Psoas muscle (tissue), 8 donors: ENCODE results near the gene TBRG4. TPM values are rescaled to one million over a fixed set of nuclear protein-coding genes. Genes with fewer than 3 reads are reported as not detected.
A peak's percentile ranks its signal among the peaks of the same experiment; 100 is the strongest.

Source experiments
- ATAC-seq, 4 donors: fragments of 200-7000 bp; cut with Tn5 transposase; one replicate each; pipeline ENCODE4 v1.9.1; 2020; ENCODE audit warnings: moderate library complexity in 3 of 4, mild to moderate bottlenecking in 2 of 4
- DNase-seq, 2 donors: peaks; one replicate each; pipeline ENCODE4 v3.0.0-alpha.2; 2020
- H3K27ac ChIP-seq: fragments of 200-600 bp; one replicate; pipeline ENCODE4 v1.8.0; 2022
- H3K27me3 ChIP-seq, 3 donors: fragments of 200-600 bp in 1 of 3; one replicate each; pipeline versions ENCODE4 v1.6.1 to v1.8.0; 2013 to 2022; ENCODE audit warnings: low read length in 2 of 3, mild to moderate bottlenecking in 2 of 3, moderate library complexity in 1 of 3; ENCODE audit not compliant: insufficient read depth in 3 of 3
- H3K36me3 ChIP-seq, 2 donors: fragments of 200-600 bp in 1 of 2; one replicate each; pipeline versions ENCODE4 v1.6.1 to v1.8.0; 2013 to 2022; ENCODE audit warnings: low read depth in 1 of 2, mild to moderate bottlenecking in 1 of 2, moderate library complexity in 1 of 2; ENCODE audit not compliant: insufficient read depth in 1 of 2
- H3K4me1 ChIP-seq: fragments of 200-600 bp; one replicate; pipeline ENCODE4 v1.8.0; 2022
- H3K4me3 ChIP-seq: fragments of 200-600 bp; one replicate; pipeline ENCODE4 v1.8.0; 2022; ENCODE audit warnings: mild to moderate bottlenecking
- H3K9me3 ChIP-seq: fragments of 200-600 bp; one replicate; pipeline ENCODE4 v1.8.0; 2022
- CTCF ChIP-seq: fragments of 200-600 bp; IDR thresholded peaks from one replicate; pipeline ENCODE4 v1.8.0; 2022; ENCODE audit warnings: antibody characterized with exemption
- WGBS, 3 donors: extraction: QIAGEN DNeasy Blood & Tissue Kit; methylation state at CpG; one replicate each; pipeline versions ENCODE4 v1.1.6 to v1.1.7; 2013; 5-methylcytosine and 5-hydroxymethylcytosine counted together
- intact Hi-C, 2 donors: fragments of 100-400 bp; cut with DNase I; formaldehyde crosslinking; loops; one replicate each; pipeline versions ENCODE4 v1.11.0 to v1.14.2; 2022
- polyA plus RNA-seq, 3 donors: library from polyadenylated mRNA; stranded (reverse); fragments of 200-250 nt; gene quantifications; one replicate each; pipeline ENCODE4 v1.2.3, GENCODE V29; 2013
- total RNA-seq, 4 donors: library from RNA; stranded (reverse); fragmentation: NEBNext Ultra II Directional in 2 of 4; extraction: Animal tissue kit (Norgen Biotek cat#: 25700) in 2 of 4; gene quantifications; one replicate each; pipeline versions ENCODE4 v1.2.1 to v1.2.4, GENCODE V29; 2021 to 2023
- donor health status: healthy with polysubstance abuse.
- donor health status: DM: no; HTN: no; CAD: no; lungs with moderate emphysema.
- donor health status: Bipolar disorder and iron deficiency.
- donor health status: healthy.
- donor health status: DM: yes; HTN: yes; CAD: no.
- donor health status: DM: no; HTN: no; CAD: no.
- donor health status: DM: no; HTN: no; CAD: no.
- donor health status: DM: yes; HTN: yes; CAD: no.

The TBRG4 gene
- total and polyA plus RNA-seq, 7 donors, result 70.9 to 195 (median 91.6) TPM

DNA sequence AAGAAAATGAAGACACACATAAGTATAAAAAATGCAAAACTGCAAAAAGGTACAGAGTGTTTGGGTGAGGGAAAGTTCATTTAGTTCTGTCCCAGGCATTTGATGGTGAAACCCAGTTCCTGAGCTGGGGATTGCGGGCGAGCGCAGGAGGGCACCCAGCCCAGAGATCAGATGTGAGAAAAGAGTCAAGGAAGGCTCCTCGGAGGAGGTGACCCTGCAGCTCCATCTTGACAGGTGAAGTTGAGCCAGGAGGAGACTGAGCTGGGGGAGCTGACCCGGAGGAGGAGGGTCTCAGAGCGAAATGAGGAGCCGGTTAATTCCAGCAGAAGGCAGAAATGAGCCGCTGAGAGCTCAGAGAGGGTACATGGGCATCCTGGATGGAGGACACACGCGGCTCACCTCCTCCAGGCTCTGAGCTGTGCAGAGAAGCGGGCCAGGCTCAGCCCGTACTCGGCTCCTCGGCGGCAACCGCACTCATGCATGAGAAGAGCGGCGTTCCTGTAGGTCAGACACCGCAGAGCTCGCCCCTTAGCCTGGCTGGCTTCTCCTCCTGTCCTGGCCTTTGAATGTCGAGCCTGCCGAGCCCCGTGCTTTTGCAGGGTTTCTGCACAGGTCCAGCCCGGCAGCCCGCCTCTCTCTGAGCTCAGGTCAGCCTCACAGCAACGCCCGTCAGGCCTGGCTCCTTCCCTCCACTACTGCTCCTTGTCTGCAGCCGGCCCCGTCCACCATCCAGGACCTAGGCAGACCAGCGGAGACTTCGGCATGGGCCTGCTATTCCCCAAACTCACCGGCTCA lies 36.6 kb upstream of the TBRG4 start:
- DNase-seq (peak in 1 of 2 donors; percentile 32), ATAC-seq (peak in 1 of 4 donors; percentile 45)
- Histone ChIP-seq H3K27ac (no peak overlapping the region), H3K4me1 (no peaks in the 10 kb centered on the region), H3K27me3 (peaks cover 0 to 8% (median 3%) of the 10 kb centered on the region in 3 donors), H3K9me3 (no peaks in the 10 kb centered on the region), H3K4me3 (no peak overlapping the region), H3K36me3 (no peaks in the 10 kb centered on the region)
- intact Hi-C loops, result no loop called here
- no peak for TF ChIP-seq CTCF
- WGBS, 3 donors, result 48 to 60% (median 52%) methylated on average over 31 to 32 of the region's 32 CpGs

GRCh38 chr7:45146531-45147379 lies 35.3 kb upstream of the TBRG4 start:
- Histone ChIP-seq H3K9me3 (no peaks in the 10 kb centered on the region), H3K27me3 (peaks cover 0 to 8% (median 3%) of the 10 kb centered on the region in 3 donors), H3K4me3 (no peak overlapping the region), H3K27ac (no peak overlapping the region), H3K4me1 (no peaks in the 10 kb centered on the region), H3K36me3 (no peaks in the 10 kb centered on the region)
- ATAC-seq, result no peak
- DNase-seq, result peak in 1 of 2 donors; percentile 36
- no peak for TF ChIP-seq CTCF
- intact Hi-C loops, result no loop called here
- 72 to 82% (median 79%) methylated on average over 19 of the region's 19 CpGs for WGBS, 3 donors

DNA sequence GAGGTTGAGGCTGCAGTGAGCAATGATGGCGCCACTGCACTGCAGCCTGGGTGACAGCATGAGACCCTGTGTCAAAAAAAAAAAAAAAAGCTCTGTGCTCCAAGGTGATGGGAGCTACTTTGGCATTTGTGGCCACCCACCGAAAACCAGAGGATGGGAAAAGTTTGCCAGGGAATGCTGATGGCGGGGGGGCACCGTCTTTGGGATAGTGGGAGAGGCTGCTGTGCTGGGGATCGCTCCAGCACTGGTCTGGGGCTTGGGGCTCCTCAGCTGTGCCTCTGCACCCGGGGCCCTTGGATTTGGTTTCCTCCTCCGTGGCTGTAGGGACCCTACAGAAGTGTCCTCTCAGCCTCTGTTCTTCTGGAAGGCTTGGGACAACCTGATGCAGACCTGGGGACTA lies 34.4 kb upstream of the TBRG4 start:
- no peak overlapping the region for H3K4me3 ChIP-seq
- H3K27me3 ChIP-seq, result peaks cover 0 to 8% (median 3%) of the 10 kb centered on the region in 3 donors
- 75 to 86% (median 79%) methylated on average over 7 of the region's 7 CpGs for WGBS, 3 donors
- no peak overlapping the region for H3K27ac ChIP-seq
- H3K9me3 ChIP-seq, result no peaks in the 10 kb centered on the region
- TF ChIP-seq CTCF, result no peak
- ATAC-seq (no peak), DNase-seq (peak in 1 of 2 donors; percentile 21)
- intact Hi-C loops, result no loop called here
- H3K36me3 ChIP-seq, result no peaks in the 10 kb centered on the region
- H3K4me1 ChIP-seq, result no peaks in the 10 kb centered on the region

DNA sequence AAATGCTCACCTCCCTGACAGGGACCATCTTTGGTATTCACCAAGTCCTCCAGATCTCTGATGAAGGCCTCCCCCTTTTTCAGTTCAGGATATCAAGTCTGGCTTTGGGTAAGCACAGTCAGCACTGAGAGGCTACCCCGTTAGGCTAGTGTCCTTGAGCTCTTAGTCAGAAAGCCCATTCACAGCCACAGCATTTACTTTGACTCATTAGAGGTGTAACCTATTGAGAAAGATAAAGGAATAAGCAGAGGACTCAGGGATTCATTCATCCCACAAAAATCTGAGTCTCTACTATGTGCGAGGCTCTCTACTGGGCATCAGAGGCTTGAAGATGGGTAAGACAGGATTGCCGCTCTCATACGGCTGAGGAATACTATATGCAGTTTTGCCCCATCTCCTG lies 32.1 kb upstream of the TBRG4 start:
- Histone ChIP-seq H3K4me1 (no peaks in the 10 kb centered on the region), H3K36me3 (no peaks in the 10 kb centered on the region), H3K27me3 (peaks cover 0 to 5% (median 3%) of the 10 kb centered on the region in 3 donors), H3K9me3 (no peaks in the 10 kb centered on the region), H3K4me3 (no peak overlapping the region), H3K27ac (no peak overlapping the region)
- no peak for TF ChIP-seq CTCF
- 87 to 96% (median 90%) methylated on average over 4 of the region's 4 CpGs for WGBS, 3 donors
- ATAC-seq (no peak), DNase-seq (no peak)
- intact Hi-C loops, result no loop called here
